ENCODE data around the gene SLU7.

Gene SLU7

DNA sequence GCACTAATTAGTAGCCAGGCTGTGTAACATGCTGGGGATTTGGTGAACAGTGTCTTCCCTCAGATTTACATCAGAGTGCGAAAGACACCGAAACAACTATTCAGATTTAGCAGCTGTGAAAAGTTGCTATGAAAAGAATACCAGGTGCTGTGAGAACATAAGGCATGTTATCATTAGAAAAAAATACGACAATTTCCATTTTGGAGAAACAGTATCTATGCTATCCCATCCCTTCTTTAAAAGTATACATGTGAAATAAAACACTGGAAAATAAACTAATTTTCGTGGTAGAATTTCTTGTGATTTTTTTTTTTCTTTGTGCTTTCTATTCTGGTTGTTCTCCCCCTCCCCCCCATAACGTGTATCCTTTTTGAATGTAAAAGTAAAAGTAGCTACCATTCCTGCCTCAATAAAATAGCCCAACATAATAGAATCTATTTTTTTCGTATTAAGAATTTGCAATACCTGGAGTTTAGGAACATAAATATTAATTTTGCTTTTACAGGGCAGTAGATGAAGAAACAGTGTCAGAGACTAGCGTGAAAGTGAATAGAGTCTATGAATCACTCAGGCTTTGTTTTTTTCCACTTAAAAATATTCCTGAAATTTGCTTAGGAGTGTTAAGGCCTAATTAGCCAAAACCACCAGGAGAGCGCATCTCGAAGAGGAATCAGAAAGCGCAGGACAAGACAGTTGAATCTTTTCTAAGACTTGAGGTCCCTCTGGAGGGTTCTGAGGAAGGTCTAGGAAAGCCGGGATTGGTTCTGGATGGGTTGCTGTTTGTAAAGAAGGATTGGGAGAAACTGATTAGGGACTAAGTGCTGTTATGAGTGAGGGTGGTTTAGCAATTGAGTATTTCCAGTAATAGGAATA, 813 bp upstream of the SLU7 start:
- peak in 1 of 51 donors; percentile 10 for DNase-seq

DNA sequence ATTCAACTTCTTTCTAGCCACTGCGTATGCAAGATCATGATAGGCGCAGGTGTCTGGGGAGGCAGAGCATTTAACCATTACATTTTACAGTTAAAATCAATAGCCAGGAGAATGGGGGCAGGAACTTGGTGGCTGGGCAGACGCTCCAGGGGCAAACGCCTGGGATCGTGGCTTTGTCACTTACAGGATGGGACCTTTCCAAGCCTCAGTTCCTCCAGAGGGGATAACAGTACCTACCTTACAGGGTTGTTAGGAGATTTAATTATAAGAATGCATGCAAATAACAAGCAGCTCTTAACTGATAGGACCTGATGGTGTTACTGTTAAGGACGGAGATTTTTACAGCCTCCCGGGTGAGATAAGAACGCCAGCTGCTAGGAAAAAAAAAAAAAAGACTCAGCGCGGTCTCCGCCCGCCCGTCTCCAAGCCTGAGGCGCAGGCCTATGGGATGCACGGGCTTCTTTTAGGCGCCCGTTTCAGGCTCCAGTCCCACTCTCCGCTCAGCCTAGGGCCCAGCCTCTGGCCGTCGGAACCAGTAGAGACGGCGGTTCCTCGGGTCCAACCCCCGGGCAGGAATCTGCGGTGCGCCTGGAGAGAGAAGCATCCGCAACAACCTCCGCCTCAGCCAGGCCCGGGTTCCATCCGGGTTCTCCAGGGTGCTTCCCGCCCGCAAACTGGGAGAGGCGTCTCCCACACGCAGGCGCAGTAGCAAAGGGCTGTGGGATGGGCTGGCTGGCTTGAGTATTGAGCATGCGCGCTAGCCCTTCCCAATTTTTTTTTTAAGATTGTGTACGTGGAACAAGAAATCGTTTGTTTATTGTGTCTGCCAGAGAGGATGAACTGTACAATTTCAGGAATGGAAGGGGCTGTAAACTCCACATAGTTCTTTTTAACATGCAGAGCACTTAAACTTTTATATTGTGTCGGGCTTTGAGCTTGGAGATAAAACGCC, 19.2 kb downstream of the SLU7 start, which contains the start of gene FAM200C:
TSS of gene FAM200C (minus strand) at position 653 of the 952 bp plus-strand sequence. CDS start 4,564 bp downstream, outside the sequence.
- DNase-seq = peak; percentile 56 to 97 (median 85)

DNA sequence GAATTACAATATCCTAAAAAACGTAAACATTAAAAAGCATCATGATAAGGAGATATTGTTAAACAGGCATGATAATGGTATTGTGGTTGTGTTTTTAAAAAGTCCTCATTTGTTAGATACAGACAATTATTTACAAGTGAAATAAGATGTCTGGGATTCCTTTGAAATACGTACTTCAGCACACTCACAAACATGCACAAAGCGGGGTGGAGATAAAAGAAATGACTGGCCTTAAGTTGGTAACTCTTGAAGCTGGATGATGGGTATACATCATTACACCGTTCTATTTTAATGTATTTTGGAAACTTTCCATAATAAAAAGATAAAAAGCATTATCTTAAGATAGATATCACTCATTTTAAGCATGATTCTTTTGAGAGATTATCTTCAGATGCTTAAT, 20.1 kb downstream of the SLU7 start:
- DNase-seq = no peak

DNA sequence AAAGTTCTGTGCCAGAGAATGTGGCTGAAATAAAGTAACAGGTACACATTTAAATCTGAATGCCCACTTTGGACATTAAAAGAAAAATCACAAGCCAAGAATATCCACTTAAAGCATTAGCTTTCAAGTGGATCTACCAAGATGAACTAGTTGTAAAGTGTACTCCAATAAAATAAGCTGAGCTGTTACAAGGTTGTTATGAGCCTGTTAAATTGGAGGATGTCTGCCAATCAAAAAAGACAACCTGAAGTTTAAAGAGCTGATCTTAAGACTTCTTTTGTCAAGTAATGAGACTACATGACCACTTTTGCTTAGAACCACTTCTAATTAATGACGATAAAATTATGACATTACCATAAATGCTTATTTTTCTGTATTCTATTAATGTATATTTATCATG, 21.4 kb downstream of the SLU7 start:
- no peak for DNase-seq

DNA sequence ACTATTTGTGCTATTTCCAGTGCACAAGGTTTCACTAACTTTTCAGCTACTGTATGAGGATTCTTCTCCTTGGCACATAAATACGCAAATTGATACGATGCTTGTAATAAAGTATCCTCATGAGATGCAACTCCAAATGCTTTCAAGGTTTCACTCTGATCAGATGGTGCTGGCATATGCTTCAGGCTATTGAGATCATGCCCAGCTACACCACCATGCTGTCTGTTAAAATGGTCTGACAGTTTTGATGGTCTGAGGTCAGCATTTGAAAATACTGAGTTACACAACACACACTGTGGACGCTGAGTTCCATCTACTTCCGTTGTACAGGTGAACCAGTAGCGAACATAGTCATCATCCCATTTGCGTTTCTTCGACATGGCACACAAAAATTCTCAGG, 23.8 kb downstream of the SLU7 start:
- no peak for DNase-seq

DNA sequence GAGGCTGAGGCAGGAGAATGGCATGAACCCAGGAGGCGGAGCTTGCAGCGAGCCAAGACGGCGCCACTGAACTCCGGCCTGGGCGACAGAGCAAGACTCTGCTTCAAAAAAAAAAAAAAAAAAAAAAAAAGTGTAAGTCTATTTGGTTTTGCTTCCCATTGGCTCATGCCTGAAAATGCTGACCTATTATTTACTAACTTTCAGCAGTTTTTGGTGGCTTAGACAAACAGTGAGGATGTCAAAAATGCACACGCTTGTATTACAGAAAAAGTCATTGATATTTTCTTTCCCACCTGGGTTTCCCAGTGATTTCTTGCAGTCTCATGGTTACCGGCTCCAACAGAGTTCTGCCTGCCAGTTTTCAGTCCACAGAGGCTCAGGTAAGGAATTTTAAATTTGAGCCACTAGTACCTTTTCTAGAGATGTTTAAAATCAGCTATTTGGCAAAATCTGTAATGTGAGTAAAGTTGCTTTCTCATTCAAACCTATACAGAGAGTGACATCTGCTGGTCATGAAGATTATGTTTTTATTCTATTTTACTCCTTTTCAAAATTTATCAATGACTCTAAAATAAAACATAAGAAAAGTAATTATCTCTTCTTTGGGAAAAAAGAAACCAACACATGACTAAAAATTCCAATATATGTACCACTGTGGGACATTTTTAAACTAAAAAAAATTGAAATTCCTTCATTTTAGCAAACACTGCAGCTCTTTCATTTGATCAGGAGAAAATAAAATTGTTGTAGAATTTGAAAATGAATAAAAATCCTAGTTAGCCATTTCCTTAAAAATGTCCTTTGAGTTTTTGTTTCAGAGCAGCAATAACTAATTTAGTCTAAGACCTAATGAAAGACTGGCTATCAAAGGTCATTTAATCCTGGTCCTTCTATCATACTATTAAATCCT, 27.8 kb downstream of the SLU7 start:
- DNase-seq = no peak

DNA sequence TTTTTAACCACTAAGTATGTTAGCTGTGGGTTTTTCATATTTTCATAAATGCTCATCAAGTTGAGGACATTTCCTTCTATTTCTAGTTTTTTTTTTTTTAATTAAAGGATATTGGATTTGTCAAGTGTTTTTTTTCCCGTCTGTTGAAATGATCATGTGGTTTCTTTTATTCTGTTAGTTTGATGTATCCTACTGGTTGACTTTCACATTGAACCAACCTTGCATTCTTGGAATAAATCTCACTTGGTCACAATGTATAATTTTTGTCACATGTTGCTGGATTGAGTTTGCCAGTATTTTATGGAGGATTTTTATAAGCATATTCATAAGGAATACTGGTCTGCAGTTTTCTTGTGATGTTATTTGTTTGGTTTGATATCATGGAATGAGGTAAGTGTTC, 31.4 kb downstream of the SLU7 start:
- no peak for DNase-seq

DNA sequence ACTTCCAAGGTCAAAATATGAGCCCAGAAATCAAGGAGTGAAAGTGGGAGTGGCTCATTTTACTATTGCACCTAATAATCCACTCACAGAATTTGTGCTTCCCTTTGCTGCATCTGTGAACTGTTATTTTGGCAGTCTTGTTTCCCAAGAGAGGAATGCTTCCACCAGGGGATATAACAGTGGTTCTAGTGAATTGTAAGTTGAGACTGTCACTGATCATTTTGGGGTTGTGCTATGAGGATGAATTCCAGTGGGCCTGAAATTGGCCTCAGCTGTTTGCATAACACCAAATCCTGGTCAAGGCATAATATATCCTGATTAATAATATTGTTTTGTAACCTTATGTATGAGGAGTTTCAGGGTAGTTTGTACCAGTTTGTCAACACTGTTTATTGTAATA, 33.4 kb downstream of the SLU7 start:
- DNase-seq = no peak

DNA sequence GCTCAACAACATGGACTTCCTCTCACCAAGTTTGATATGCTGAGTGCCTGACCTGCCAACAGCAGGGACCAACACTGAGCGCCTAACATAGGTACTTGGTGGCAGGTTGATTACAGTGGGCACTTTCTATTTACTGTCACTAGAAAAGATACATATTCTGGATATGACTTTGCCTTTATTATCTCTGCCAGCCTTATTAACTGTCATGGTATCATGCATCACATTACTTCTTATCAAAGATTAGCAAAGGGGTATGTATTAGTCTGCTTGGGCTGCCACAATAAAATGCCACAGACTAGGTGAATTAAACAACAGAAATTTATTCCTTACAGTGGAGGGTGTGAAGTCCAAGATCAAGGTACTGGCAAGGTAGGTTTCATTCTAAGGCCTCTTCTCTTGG, 34.2 kb downstream of the SLU7 start:
- no peak for DNase-seq

DNA sequence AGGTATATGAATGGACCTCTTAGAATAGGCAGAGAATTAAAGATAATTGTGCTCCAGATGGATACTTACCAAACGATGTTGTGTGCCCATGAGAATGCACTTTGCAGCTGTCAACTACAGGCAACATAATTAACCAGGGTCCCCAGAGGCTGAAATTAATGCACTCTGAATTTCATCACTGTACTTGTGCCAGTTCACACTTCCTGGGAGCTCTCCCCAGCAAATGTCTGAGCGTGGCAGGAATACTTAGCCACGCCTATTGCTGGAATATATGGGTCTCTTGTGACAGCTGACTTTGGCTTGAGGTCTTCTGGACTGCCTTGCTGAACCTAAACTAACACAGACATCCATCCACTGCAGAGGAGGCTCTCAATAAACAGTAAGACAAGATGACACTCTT, 36.5 kb downstream of the SLU7 start:
- DNase-seq = no peak

DNA sequence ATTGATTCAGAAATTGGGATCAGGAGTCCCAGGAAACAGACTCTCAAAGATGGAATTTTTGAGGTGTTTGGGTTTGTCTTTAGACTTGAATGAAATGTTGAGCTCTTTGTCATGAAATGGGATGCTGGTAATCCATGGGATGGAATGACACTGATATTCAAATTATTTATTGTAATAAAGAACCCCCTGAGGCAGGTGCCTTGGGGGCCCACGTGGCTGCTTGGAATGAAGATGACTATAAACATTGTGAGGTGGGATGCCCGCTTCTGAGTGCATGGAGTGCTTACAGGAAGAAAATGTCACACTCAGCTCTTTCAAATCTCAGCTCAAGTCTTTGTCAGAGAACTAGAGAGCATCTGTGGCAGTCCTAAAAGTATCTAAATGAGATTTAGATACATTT, 38.8 kb downstream of the SLU7 start:
- no peak for DNase-seq

DNA sequence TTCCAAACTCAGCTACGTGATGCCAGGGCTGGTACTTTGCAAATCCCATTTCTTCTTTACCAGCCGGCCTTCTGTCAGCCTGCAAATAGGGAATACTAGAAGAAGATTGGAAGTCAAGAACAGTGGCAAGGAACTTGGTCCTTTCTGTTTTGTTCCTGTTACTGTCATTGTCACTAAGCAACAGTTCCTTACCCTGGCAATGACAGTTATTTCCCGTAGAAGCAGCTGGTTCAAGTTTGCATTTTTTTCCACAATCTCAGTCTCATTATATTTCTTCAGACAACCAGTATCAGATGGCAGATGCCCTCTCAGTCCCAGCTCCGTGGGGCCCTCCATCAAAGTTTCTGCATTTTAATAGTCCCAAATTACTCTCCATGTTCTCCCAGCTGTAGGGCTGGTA, 39.4 kb downstream of the SLU7 start:
- no peak for DNase-seq

DNA sequence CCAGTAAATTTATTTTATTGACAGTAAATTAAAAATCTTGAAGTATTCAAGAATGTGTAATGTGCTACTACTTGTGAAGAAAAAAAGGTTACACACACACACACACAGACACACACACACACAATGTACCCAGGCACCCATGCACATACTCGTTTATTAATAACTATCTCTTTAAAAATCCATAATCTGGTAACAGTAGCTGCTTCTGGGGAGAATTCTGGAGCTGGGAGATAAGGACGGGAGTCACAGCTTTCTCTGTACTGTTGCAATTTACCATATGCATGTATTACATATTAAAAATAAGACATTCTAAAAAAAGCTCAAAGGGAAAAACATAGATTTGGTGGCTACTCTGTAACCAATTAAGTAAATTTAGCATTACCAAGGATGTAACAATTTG, 40.6 kb downstream of the SLU7 start:
- no peak for DNase-seq

DNA sequence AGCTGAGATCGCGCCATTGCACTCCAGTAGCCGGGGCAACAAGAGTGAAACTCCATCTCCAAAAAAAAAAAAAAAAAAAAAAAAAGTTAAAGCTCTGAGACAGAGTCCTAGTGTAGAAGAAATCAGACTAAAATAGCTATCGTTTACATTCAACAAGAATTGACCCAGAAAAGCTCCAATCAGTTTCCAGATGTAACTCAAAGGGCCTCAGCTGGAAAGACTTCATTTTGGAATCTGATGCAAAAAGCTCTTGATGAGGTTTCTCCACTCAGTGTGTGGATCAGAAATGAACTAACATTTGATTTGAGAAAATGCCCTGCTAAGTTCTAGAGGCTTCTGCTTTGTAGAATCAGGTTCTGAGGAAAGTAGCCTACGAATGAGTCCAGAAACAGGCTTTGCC, 41.2 kb downstream of the SLU7 start:
- DNase-seq = no peak

DNA sequence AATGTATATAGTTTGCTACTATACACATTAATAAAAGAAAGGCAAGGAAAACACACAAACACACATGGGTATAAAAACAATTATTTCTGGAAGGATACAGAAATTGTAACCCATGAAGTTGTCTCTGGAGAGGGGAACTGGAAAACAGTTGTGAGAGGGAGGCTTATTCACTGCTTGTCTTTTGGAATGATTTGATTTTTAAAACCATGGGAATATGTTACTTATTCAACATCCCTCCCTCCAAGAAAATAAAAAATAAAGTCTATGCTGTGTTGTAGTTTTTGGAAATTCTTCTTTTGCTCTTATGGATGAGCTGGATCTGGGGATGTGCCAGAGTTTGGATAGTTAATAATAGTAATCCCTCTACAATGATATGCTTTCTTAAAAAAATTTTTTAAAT, 42.5 kb downstream of the SLU7 start:
- DNase-seq = no peak

DNA sequence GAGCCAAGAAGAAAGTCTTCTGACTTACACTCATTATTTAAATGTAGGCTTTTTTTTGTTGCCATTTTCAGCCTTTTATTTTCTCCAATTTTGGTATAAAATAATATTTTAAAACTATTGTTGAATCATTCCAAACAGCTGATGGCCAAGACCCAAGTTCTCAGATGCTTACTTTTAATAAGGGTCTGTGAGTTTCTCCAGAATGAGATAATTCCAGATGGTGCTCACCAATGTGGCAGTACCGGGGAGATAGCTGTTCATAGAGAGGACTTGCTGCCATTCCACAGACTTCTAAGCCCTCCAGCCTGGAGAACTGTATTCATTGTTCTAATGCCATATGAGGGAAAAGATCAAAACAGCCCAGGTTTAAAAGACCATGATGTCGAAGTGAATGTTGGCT, 43.2 kb downstream of the SLU7 start:
- no peak for DNase-seq

DNA sequence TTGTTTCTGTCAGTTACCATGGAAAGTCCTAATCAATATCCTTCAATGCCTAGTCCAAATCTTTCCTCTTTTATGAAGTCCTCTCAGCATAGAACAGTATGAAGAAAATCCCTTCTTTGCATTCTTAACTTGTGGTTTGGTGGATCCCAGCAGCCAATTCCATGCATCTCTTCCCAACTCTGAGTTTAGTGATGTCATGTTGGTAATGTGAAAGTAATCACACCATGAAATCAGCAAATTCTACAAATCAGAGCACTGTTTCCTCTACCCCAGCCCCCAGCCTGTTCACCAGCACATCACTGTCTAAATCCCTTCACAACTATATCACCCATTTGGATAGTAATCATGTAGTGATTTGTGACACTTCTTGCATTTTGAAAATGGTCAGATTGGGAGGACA, 43.7 kb downstream of the SLU7 start:
- no peak for DNase-seq

DNA sequence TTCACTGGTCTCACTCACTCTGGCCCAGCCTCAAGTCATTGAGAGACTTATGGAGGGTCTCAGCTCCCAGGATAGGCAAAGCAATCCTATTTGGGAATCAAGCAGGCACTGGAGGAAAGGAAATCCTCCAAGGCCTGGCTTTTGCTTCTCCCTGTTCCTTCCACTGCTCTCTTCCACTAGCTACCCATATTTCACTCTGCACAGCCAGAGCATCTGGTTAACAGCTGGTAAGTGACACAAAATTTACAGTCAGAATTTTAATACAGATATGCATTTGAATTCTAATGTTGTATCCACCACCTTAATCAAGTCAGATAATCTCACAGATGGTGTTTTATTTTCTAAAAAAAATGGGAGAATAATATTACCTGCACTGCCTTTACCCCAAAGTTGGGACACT, 47.6 kb downstream of the SLU7 start:
- no peak for DNase-seq

DNA sequence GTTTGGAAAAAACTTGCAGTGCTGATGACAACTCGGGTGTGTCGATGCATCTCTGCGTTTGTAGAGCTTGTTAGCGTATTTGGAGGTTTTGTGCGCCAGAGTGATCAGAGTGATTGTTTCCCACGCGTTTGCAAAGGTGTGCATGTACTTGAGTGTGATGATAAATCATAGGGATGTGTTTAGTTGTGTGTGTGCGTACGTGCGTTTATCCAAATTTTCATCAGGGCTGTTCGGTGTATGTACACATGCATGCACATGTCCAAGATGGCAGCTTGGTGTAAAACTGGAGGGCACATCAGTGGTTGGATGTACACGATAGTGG, 48.2 kb downstream of the SLU7 start:
- peak in 2 of 51 donors; percentile 1 to 59 for DNase-seq

DNA sequence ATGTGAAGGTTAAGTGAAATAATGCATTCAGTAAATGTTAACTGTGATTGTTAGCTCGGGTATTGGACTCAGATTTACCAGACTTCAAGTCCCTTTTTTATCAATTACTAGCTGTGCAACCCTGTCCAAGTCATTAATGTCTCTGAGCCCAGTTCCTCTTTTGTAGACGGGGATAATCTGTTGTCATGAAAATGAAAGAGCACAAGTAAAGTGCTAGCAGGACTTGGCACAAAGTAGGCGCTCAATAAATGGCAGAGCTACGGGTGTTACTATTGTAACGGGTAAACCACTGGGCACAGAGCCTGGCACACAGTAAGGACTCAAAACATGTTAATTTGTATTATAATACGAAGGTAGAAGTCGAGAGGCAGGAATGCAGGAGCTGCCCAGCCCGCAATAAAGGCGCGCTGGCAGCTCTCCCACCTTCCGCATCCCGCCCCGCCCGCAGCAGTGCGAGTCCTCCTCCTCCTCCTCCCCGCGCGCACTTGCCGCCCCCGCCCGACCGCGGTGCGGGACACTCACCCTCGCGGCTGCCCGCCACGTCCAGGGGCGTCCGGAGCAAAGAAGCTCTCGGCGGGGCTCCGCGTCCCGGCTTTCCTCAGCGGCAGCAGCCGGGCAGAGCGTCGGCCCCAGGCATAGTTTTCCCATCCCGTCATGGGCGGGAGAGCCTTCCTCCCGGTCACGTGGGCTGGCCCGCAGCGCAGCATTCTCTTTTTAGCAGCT, 48.7 kb downstream of the SLU7 start, which contains the start of gene C1QTNF2:
TSS of gene C1QTNF2 (minus strand) at position 637 of the 723 bp plus-strand sequence. CDS start 15,615 bp downstream, outside the sequence.
- DNase-seq = peak in 23 of 51 donors; percentile 3 to 58 (median 23)

DNA sequence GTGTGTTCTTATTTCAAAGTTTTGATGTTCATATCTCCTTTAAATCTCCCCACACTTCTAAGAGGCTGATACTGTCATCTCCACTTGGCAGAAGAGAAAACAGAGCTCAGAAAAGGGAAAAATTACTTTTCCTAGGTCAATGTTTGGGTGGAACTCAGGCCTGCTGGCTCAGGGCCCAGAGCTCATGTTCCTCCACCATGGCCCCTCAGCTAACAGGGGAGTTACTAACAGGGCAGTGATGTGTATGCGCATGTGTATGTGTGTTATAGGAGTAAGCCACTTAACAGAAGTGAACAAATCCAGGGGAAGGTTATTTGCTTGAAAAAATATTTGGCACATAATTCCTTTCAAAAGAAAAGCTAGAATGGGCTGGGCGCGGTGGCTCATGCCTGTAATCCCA, 51.0 kb downstream of the SLU7 start:
- DNase-seq = no peak
